Measurements from ENCODE around the gene HPN. TPM values are rescaled to one million over a fixed set of nuclear protein-coding genes. Genes with fewer than 3 reads are reported as not detected.

Gene HPN
- total RNA-seq, 4 donors from 2014 or later: 0.26 to 2.7 (median 0.68) TPM

GRCh38 chr19:35068941-35069634 is 27.6 kb downstream of the HPN start:
- no peak for DNase-seq
- Histone ChIP-seq H3K4me1 (no peaks in the 10 kb centered on the region), H3K36me3 (no peaks in the 10 kb centered on the region), H3K27me3 (no peaks in the 10 kb centered on the region), H3K9me3 (no peaks in the 10 kb centered on the region), H3K4me3 (no peak overlapping the region), H3K27ac (no peak overlapping the region)
- TF ChIP-seq CTCF (IDR thresholded peaks at IDR 0.05) (no peak), POLR2A (IDR thresholded peaks at IDR 0.05) (no peak)
- intact Hi-C loops (cut with DNase I; ENCODE audit: low total_unique reads): no loop called here

- H3K9me3 ChIP-seq: no peaks in the 10 kb centered on the region
- TF ChIP-seq POLR2A (IDR thresholded peaks at IDR 0.05) (no peak), CTCF (IDR thresholded peaks at IDR 0.05) (no peak)
- no peaks in the 10 kb centered on the region for H3K36me3 ChIP-seq
- no peaks in the 10 kb centered on the region for H3K27me3 ChIP-seq
- intact Hi-C loops (cut with DNase I; ENCODE audit: low total_unique reads): no loop called here
- no peaks in the 10 kb centered on the region for H3K4me1 ChIP-seq
- no peak overlapping the region for H3K27ac ChIP-seq
- no peak overlapping the region for H3K4me3 ChIP-seq
- no peak for DNase-seq
Measured at GRCh38 chr19:35069696-35070095, 28.2 kb downstream of the HPN start.

- H3K36me3 ChIP-seq: no peaks in the 10 kb centered on the region
- no peaks in the 10 kb centered on the region for H3K27me3 ChIP-seq
- no peaks in the 10 kb centered on the region for H3K9me3 ChIP-seq
- H3K4me3 ChIP-seq: no peak overlapping the region
- intact Hi-C loops (cut with DNase I; ENCODE audit: low total_unique reads): no loop called here
- H3K4me1 ChIP-seq: no peaks in the 10 kb centered on the region
- H3K27ac ChIP-seq: no peak overlapping the region
- TF ChIP-seq CTCF (IDR thresholded peaks at IDR 0.05): no peak
- TF ChIP-seq POLR2A (IDR thresholded peaks at IDR 0.05): no peak
- no peak for DNase-seq
Measured at GRCh38 chr19:35070471-35070870, 28.9 kb downstream of the HPN start.

GRCh38 chr19:35073516-35073915 is 32.0 kb downstream of the HPN start:
- Histone ChIP-seq H3K4me3 (no peak overlapping the region), H3K36me3 (no peaks in the 10 kb centered on the region), H3K9me3 (no peaks in the 10 kb centered on the region), H3K27me3 (no peaks in the 10 kb centered on the region), H3K4me1 (no peaks in the 10 kb centered on the region), H3K27ac (no peak overlapping the region)
- TF ChIP-seq CTCF (IDR thresholded peaks at IDR 0.05) (no peak), POLR2A (IDR thresholded peaks at IDR 0.05) (no peak)
- intact Hi-C loops (cut with DNase I; ENCODE audit: low total_unique reads): no loop called here
- no peak for DNase-seq

- Histone ChIP-seq H3K27me3 (no peaks in the 10 kb centered on the region), H3K4me3 (no peak overlapping the region), H3K27ac (no peak overlapping the region), H3K36me3 (no peaks in the 10 kb centered on the region), H3K9me3 (no peaks in the 10 kb centered on the region), H3K4me1 (no peaks in the 10 kb centered on the region)
- no peak for TF ChIP-seq POLR2A (IDR thresholded peaks at IDR 0.05)
- TF ChIP-seq CTCF (IDR thresholded peaks at IDR 0.05): no peak
- intact Hi-C loops (cut with DNase I; ENCODE audit: low total_unique reads): no loop called here
- DNase-seq: no peak
Measured at GRCh38 chr19:35073941-35074340, 32.4 kb downstream of the HPN start.

Data from uterus (tissue), 4 donors.